ENCODE measurements around the gene RNF144A. TPM values are rescaled to one million over a fixed set of nuclear protein-coding genes. Genes with fewer than 3 reads are reported as not detected.
A peak's percentile ranks its signal among the peaks of the same experiment; 100 is the strongest.

Gene RNF144A
- total RNA-seq, 1 experiment from 2014 or later = 0.21 TPM

DNA sequence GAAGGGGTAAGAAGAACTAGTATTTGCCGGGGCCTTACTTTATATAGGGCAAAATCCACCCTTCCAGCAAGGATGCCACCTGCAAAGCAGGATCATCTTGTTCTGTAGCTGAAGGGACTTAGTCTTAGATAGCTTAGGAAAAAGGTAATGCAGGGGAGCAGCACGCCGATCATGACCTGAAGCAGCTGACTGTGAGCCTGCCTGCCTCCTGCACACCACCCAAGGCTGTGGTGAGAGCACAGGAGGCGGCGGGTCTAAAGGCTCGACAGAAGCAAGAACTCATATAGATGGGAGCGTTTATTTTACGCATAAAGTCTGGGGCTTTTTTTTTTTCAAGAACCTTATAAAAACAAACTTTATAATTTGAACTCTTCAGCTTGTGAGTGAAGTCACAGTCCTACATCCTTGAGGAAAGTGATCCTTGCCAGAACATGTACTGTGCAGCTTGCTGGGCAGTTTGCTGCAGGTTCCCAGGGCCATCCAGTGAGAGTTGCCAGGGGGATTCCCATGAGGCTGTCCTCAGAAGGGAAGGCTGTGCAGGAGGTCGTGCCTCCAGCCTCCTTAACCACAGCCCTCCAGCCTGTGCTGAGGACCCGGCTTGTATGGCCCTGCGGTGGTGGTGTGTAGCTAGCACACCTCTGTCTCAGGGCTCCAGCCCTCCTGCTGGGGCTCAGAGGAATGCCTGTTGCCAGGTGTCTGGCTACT is 92.1 kb downstream of the RNF144A start:
- Mint-ChIP-seq H3K36me3 (ENCODE audit: insufficient read depth, unreplicated experiment) (no peaks in the 10 kb centered on the region), H3K27ac (ENCODE audit: low read depth, unreplicated experiment) (no peak overlapping the region), H3K4me1 (ENCODE audit: insufficient read depth, unreplicated experiment) (peaks cover 18% of the 10 kb centered on the region), H3K4me3 (ENCODE audit: unreplicated experiment) (no peak overlapping the region), H3K9me3 (ENCODE audit: unreplicated experiment) (no peaks in the 10 kb centered on the region), H3K27me3 (ENCODE audit: insufficient read depth, unreplicated experiment) (peaks cover 28% of the 10 kb centered on the region)
- TF ChIP-seq, protein P1, sequence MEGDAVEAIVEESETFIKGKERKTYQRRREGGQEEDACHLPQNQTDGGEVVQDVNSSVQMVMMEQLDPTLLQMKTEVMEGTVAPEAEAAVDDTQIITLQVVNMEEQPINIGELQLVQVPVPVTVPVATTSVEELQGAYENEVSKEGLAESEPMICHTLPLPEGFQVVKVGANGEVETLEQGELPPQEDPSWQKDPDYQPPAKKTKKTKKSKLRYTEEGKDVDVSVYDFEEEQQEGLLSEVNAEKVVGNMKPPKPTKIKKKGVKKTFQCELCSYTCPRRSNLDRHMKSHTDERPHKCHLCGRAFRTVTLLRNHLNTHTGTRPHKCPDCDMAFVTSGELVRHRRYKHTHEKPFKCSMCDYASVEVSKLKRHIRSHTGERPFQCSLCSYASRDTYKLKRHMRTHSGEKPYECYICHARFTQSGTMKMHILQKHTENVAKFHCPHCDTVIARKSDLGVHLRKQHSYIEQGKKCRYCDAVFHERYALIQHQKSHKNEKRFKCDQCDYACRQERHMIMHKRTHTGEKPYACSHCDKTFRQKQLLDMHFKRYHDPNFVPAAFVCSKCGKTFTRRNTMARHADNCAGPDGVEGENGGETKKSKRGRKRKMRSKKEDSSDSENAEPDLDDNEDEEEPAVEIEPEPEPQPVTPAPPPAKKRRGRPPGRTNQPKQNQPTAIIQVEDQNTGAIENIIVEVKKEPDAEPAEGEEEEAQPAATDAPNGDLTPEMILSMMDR (IDR thresholded peaks at IDR 0.05; ENCODE audit: unreplicated experiment) = no peak
- peak; percentile 29 for DNase-seq (ENCODE audit: unreplicated experiment)
- ChIA-PET POLR2A (no interaction called here), CTCF (interaction anchor here (0.5 to 0.7 kb wide), 3 partner anchors 13 to 154 kb away, joined by 3 to 4 read pairs (median 3); no protein-coding TSS in a partner anchor)
- intact Hi-C loops (cut with micrococcal nuclease) = no loop called here
- BruUV-seq (replicated peaks) = no TSS peak

GRCh38 chr2:7010391-7011054 is 93.3 kb downstream of the RNF144A start:
- Mint-ChIP-seq H3K27ac (ENCODE audit: low read depth, unreplicated experiment) (no peak overlapping the region), H3K27me3 (ENCODE audit: insufficient read depth, unreplicated experiment) (peaks cover 35% of the 10 kb centered on the region), H3K36me3 (ENCODE audit: insufficient read depth, unreplicated experiment) (no peaks in the 10 kb centered on the region), H3K9me3 (ENCODE audit: unreplicated experiment) (no peaks in the 10 kb centered on the region), H3K4me1 (ENCODE audit: insufficient read depth, unreplicated experiment) (peaks cover 18% of the 10 kb centered on the region), H3K4me3 (ENCODE audit: unreplicated experiment) (no peak overlapping the region)
- TF ChIP-seq, protein P1 (IDR thresholded peaks at IDR 0.05; ENCODE audit: unreplicated experiment) = no peak
- DNase-seq (ENCODE audit: unreplicated experiment) = peak; percentile 79
- no TSS peak for BruUV-seq (replicated peaks)
- ChIA-PET POLR2A (no interaction called here), CTCF (no interaction called here)
- intact Hi-C loops (cut with micrococcal nuclease) = no loop called here

DNA sequence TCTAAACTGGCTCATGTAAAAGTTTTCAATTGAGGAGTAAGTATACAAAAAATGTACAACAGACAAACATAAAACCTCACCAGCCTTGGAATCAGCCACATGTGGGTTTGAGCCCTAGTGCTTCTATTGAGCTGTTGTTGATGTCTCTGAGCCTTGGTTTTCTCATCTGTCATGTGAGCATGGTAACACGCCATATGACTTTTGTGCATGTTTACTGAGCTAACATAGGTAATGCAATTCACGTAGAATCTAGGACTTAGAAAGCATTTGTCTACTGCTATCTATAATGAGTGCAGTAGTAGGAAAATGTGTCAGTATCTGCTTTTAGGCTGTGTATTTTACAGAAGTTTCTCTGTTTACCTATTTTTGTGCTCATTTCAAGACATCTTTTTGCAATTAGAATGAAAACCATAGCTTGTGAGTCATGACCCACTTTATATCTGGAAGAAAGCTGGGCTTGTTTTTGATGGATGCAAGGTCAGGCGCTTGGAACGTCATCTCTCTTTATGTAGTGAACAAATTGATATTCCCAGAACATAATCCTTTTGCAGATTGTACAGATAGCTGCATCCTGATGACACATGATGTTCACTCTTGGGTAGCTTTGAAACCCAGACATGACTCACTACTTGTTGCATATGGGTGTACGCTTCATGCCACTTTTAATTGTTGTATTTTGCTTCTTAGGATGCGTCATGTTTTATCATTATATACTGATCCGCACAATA is 94.3 kb downstream of the RNF144A start:
- no peaks in the 10 kb centered on the region for H3K9me3 Mint-ChIP-seq (ENCODE audit: unreplicated experiment)
- intact Hi-C loops (cut with micrococcal nuclease) = no loop called here
- H3K27me3 Mint-ChIP-seq (ENCODE audit: insufficient read depth, unreplicated experiment) = peaks cover 35% of the 10 kb centered on the region
- peak; percentile 86 for DNase-seq (ENCODE audit: unreplicated experiment)
- ChIA-PET CTCF (interaction anchor here (0.6 to 2.8 kb wide), 5 partner anchors 33 to 141 kb away, joined by 3 to 10 read pairs (median 3); no protein-coding TSS in a partner anchor), POLR2A (no interaction called here)
- H3K27ac Mint-ChIP-seq (ENCODE audit: low read depth, unreplicated experiment) = no peak overlapping the region
- H3K36me3 Mint-ChIP-seq (ENCODE audit: insufficient read depth, unreplicated experiment) = no peaks in the 10 kb centered on the region
- TF ChIP-seq, protein P1 (IDR thresholded peaks at IDR 0.05; ENCODE audit: unreplicated experiment) = no peak
- H3K4me1 Mint-ChIP-seq (ENCODE audit: insufficient read depth, unreplicated experiment) = peaks cover 18% of the 10 kb centered on the region
- H3K4me3 Mint-ChIP-seq (ENCODE audit: unreplicated experiment) = no peak overlapping the region
- no TSS peak for BruUV-seq (replicated peaks)

All from MCF 10A (cell line).